Ovary (tissue), 9 donors: ENCODE measurements around the gene CPD. TPM values are rescaled to one million over a fixed set of nuclear protein-coding genes. Genes with fewer than 3 reads are reported as not detected.

Experiments
- DNase-seq, 5 donors: peaks; one replicate each; pipeline ENCODE4 v3.0.0-alpha.2; 2019 to 2020
- H3K27ac ChIP-seq, 2 donors: fragments of 200-600 bp; one replicate each; pipeline versions ENCODE4 v1.5.1 to v1.8.0; 2019 to 2022
- H3K27me3 ChIP-seq: fragments of 200-600 bp; one replicate; pipeline ENCODE4 v1.8.0; 2022
- H3K36me3 ChIP-seq: fragments of 200-600 bp; sonication (generic); one replicate; pipeline ENCODE4 v1.5.1; 2019
- H3K4me1 ChIP-seq: one replicate; pipeline ENCODE4 v1.8.1; 2013; ENCODE audit warnings: mild to moderate bottlenecking, moderate library complexity; ENCODE audit not compliant: insufficient read depth
- H3K4me3 ChIP-seq: fragments of 200-600 bp; sonication (generic); one replicate; pipeline ENCODE4 v1.5.1; 2017
- H3K9me3 ChIP-seq, 2 donors: fragments of 200-600 bp in 1 of 2; sonication (generic) in 1 of 2; one replicate each; pipeline versions ENCODE4 v1.5.1 to v1.8.1; 2013 to 2019; ENCODE audit warnings: mild to moderate bottlenecking in 1 of 2, moderate library complexity in 1 of 2
- EP300 ChIP-seq: sonication (generic); formaldehyde crosslinking; IDR thresholded peaks from one replicate; pipeline ENCODE4 v1.6.1; 2017; ENCODE audit warnings: antibody characterized with exemption
- POLR2A ChIP-seq: fragments of 450-650 bp; IDR thresholded peaks from one replicate; pipeline ENCODE4 v1.6.1; 2017; ENCODE audit warnings: antibody characterized with exemption, mild to moderate bottlenecking, moderate library complexity
- WGBS, 3 donors: extraction: QIAGEN DNeasy Blood & Tissue Kit in 1 of 3; methylation state at CpG; one replicate each; pipeline versions ENCODE4 v1.1.5 to v1.1.7; 2013 to 2017; 5-methylcytosine and 5-hydroxymethylcytosine counted together
- intact Hi-C, 4 donors: fragments of 100-400 bp; cut with DNase I; formaldehyde crosslinking; loops; one replicate each; pipeline versions ENCODE4 v1.11.0 to v1.15.1; 2022 to 2023
- polyA plus RNA-seq, 2 donors: library from polyadenylated mRNA; stranded (reverse); fragments of 200-250 nt in 1 of 2; fragments of 350-450 nt in 1 of 2; fragmentation: Illumina TruSeq in 1 of 2; extraction: RNeasy Lipid Tissue Mini Kit (QIAGEN cat#74804) in 1 of 2; gene quantifications; one replicate each; pipeline ENCODE4 v1.2.3, GENCODE V29; 2013 to 2014
- total RNA-seq, 7 donors: library from RNA; depleted of rRNA in 2 of 7; stranded (reverse); fragments of >200 nt in 2 of 7; fragmentation: NEBNext Ultra II Directional in 3 of 7; extraction: Animal tissue kit (Norgen Biotek cat#: 25700) in 3 of 7; gene quantifications; one replicate each; pipeline versions ENCODE4 v1.1.0 to v1.2.4, GENCODE V29; 2016 to 2023
- TF ChIP-seq, protein P1 (sequence below), 3 donors: fragments of 450-650 bp in 2 of 3; fragments of 200-600 bp in 1 of 3; IDR thresholded peaks; one replicate each; pipeline versions ENCODE4 v1.5.1 to v1.8.0; 2016 to 2022; ENCODE audit warnings: antibody characterized with exemption in 3 of 3, mild to moderate bottlenecking in 1 of 3
- donor health status: DM: no; HTN: no; CAD: no; lungs with moderate emphysema.
- donor health status: DM: no; HTN: no; CAD: no.
- donor health status: Bipolar disorder and iron deficiency.
- donor health status: DM: yes; HTN: yes; CAD: no.
- donor health status: DM: no; HTN: no; CAD: no.
- donor health status: DM: yes; HTN: yes; CAD: no.

The CPD gene
- total and polyA plus RNA-seq, 9 donors, result 8.6 to 53.8 (median 28.6) TPM

DNA sequence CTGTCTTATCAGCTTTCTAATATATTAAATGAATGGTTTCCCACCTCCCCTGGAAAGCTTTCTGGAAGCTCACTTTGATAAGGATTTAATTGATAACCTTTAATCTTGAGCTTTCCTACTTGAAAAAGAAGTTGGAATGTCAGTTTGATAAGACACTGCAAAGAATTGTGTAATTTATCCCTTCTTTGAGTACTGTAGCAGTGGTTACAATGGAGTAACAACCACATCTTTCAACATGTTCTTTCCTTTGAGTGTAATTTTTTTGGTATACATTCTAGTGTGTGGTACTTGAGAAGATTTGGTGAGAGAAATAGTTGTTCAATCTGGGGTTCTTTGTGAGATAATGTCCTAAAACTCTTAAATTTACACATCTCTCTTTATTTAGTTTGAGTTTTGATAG, 43.4 kb downstream of the CPD start:
- Histone ChIP-seq H3K27ac (no peak overlapping the region), H3K27me3 (no peaks in the 10 kb centered on the region)
- TF ChIP-seq POLR2A, result no peak
- TF ChIP-seq EP300, result no peak
- TF ChIP-seq, protein P1, sequence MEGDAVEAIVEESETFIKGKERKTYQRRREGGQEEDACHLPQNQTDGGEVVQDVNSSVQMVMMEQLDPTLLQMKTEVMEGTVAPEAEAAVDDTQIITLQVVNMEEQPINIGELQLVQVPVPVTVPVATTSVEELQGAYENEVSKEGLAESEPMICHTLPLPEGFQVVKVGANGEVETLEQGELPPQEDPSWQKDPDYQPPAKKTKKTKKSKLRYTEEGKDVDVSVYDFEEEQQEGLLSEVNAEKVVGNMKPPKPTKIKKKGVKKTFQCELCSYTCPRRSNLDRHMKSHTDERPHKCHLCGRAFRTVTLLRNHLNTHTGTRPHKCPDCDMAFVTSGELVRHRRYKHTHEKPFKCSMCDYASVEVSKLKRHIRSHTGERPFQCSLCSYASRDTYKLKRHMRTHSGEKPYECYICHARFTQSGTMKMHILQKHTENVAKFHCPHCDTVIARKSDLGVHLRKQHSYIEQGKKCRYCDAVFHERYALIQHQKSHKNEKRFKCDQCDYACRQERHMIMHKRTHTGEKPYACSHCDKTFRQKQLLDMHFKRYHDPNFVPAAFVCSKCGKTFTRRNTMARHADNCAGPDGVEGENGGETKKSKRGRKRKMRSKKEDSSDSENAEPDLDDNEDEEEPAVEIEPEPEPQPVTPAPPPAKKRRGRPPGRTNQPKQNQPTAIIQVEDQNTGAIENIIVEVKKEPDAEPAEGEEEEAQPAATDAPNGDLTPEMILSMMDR (IDR thresholded peaks at IDR 0.05), result no peak

GRCh38 chr17:30424471-30424870, 45.7 kb downstream of the CPD start:
- H3K36me3 ChIP-seq, result no peaks in the 10 kb centered on the region
- no peaks in the 10 kb centered on the region for H3K4me1 ChIP-seq
- H3K27me3 ChIP-seq, result no peaks in the 10 kb centered on the region
- TF ChIP-seq EP300, result no peak
- TF ChIP-seq POLR2A, result no peak
- no peaks in the 10 kb centered on the region for H3K9me3 ChIP-seq
- DNase-seq, result no peak
- WGBS, 3 donors, result 40 to 75% (median 66%) methylated on average over 2 of the region's 2 CpGs
- H3K27ac ChIP-seq, result no peak overlapping the region
- intact Hi-C loops, result no loop called here
- no peak overlapping the region for H3K4me3 ChIP-seq

More for the DNA sequence above, 43.4 kb downstream of the CPD start:
- intact Hi-C loops, result no loop called here
- Histone ChIP-seq H3K36me3 (no peaks in the 10 kb centered on the region), H3K4me3 (no peak overlapping the region), H3K4me1 (no peaks in the 10 kb centered on the region), H3K9me3 (no peaks in the 10 kb centered on the region)
- no peak for DNase-seq

DNA sequence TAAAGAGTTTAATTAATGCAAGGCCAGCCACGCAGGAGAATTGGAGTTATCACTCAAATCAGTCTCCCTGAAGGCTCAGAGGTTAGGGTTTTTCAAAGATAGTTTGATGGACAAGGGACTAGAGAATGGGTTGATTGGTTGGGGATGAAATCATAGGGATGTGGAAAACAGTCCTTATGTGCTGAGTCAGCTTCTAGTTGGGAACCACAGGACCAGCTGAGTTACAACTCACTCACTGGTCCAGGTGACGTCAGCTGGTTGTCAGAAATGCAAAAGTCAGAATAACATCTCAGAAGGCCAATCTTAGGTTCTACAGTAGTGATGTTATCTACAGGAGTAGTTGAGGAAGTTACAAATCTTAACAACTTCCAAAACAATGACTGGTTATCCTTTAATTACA, 47.6 kb downstream of the CPD start:
- H3K4me1 ChIP-seq, result no peaks in the 10 kb centered on the region
- H3K36me3 ChIP-seq, result no peaks in the 10 kb centered on the region
- no peak for DNase-seq
- H3K27me3 ChIP-seq, result no peaks in the 10 kb centered on the region
- TF ChIP-seq EP300 (no peak), POLR2A (no peak)
- TF ChIP-seq, protein P1 (IDR thresholded peaks at IDR 0.05), result no peak
- intact Hi-C loops, result no loop called here
- no peak overlapping the region for H3K27ac ChIP-seq
- 94 to 96% (median 95%) methylated on average over 2 of the region's 2 CpGs for WGBS, 3 donors
- no peaks in the 10 kb centered on the region for H3K9me3 ChIP-seq
- no peak overlapping the region for H3K4me3 ChIP-seq

- Histone ChIP-seq H3K27ac (no peak overlapping the region), H3K9me3 (no peaks in the 10 kb centered on the region), H3K4me3 (no peak overlapping the region), H3K27me3 (no peaks in the 10 kb centered on the region), H3K36me3 (no peaks in the 10 kb centered on the region), H3K4me1 (no peaks in the 10 kb centered on the region)
- DNase-seq, result no peak
- TF ChIP-seq, protein P1 (IDR thresholded peaks at IDR 0.05), result no peak
- TF ChIP-seq POLR2A (no peak), EP300 (no peak)
- intact Hi-C loops, result no loop called here
- WGBS, 3 donors, result 87 to 100% (median 96%) methylated on average over 1 of the region's 1 CpG
Measured at GRCh38 chr17:30427611-30428010, 48.9 kb downstream of the CPD start.

DNA sequence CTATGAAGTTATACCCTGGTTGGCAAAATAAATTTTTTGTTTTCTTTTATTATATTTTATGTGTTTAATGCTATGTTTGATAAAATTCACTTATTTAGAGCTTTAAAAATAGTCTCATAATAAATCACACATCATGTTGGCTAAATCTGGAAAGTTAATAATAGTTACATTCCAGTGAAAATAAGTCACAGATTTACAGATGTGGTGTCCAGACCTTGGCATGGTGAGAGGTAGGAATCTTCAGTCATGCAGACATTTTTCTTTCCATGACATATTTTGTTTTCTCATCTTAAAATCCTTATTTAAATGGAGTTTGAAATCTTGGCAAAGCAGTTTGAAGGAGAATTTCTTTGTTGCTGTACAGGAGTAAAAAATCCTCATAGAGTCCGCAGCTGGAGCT, 50.4 kb downstream of the CPD start:
- Histone ChIP-seq H3K9me3 (no peaks in the 10 kb centered on the region), H3K4me1 (no peaks in the 10 kb centered on the region), H3K27ac (no peak overlapping the region), H3K27me3 (no peaks in the 10 kb centered on the region), H3K36me3 (no peaks in the 10 kb centered on the region), H3K4me3 (no peak overlapping the region)
- intact Hi-C loops, result no loop called here
- no peak for DNase-seq
- 21 to 36% (median 27%) methylated on average over 1 of the region's 1 CpG for WGBS, 3 donors
- TF ChIP-seq, protein P1 (IDR thresholded peaks at IDR 0.05), result no peak
- TF ChIP-seq EP300, result no peak
- no peak for TF ChIP-seq POLR2A
